ENCODE measurements around the gene CYP8B1.
A peak's percentile ranks its signal among the peaks of the same experiment; 100 is the strongest.
"Not testable (repeated sequence)": the region's sequence is repeated elsewhere in the genome, so short reads cannot be mapped to it uniquely, and the experiment has no call there.

The CYP8B1 gene

DNA sequence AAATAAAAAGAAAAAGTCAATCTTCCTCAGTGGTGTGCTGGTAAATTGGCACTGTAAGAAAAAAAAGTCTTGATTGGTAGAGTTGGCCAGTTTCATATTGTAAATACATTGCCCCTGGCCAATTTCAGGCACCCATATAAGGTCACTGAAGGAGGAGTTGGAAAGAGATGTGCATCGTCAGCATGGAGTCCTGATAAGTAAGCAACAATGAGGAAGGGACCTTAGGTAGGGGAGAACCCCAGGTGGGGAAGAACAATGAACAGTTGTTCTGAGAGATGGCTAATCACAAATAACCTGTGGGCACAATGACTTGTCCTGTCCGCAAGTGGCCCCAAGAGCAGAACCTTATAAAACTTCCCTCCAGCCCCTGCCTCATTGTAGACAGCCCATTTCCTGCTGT, 8.6 kb upstream of the CYP8B1 start:
- no peak for DNase-seq (ENCODE audit: low read depth)

- DNase-seq (ENCODE audit: low read depth): not testable (repeated sequence)
Measured at GRCh38 chr3:42883251-42883930, 7.7 kb upstream of the CYP8B1 start.

- DNase-seq (ENCODE audit: low read depth): peak; percentile 48
Measured at GRCh38 chr3:42880601-42881451, 5.1 kb upstream of the CYP8B1 start.

DNA sequence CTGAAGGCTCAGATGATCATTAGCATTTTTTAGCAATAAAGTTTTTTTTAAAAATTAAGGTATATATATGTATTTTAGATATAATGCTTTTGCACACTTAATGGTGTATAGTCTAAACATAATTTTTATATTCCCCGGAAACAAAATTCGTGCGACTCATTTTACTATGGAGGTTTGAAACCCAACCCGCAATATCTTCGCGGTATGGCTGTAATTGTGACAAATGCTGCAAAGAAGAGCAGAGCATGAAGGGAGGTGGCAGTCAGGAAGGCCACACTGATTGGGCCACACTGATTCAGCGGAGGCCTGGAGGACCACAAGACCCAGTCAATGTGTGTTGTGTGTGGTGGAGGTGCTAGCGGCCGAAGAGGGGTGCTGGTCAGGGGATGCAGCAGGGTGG, 4.5 kb upstream of the CYP8B1 start:
- DNase-seq (ENCODE audit: low read depth): no peak

- DNase-seq (ENCODE audit: low read depth): no peak
Measured at GRCh38 chr3:42877881-42878280, 2.2 kb upstream of the CYP8B1 start.

DNA sequence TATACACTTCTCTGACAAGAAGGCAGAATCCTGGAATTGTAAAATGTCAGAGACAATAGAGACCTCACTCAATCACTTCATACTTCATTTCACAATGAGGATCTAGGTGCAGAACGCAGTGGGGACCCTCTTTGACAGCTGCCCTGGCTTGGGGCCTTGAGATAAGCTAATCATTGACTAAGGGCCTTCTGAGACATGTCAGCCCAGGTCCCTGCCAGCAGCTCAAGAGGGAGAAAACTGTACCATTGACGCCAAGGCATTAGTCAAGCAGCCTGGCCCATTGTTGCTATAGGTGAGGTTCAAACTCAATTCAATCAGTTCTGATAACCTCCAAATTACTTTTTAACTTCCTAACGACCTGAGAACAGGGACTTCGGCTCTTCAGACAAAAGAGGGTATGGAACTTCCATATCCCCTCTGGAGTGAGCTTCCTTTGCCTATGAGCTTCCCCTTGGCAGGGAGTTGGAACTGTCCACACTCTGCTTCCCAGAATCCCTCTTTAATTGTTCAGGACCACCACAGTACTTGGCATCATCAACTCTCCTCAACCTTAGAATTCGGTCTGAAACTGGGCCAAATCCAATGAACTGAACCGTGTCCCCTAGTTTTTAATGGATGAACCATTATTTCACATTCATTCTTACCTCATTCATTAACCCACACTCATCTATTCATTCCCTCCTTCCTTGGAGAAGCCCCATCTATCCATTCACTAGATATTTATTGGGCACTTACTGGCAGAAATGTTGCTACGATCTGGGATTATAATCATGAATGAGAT, 1.5 kb upstream of the CYP8B1 start:
- DNase-seq (ENCODE audit: low read depth): no peak

GRCh38 chr3:42876401-42876800, 722 bp upstream of the CYP8B1 start:
- no peak for DNase-seq (ENCODE audit: low read depth)

DNA sequence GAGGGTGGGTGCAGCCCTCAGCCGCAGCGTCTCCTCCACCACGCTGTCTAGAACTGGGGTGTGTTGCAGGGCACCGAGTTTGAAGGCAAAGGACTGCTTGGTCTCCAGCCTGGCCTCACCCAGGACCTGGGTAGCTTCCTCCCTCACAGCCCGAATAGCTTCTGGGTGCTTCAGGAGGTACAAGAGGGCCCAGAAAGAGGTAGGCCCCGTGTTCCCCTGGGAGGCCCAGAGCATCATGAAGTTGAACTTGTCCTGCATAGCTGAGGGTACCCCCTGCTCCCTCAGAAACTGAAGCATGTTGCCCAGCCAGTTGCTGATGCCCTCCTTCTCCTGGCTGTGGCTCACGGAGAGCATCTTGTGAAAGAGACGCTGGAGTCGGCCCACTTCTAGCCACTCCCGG, 930 bp downstream of the CYP8B1 start:
- DNase-seq (ENCODE audit: low read depth): no peak

GRCh38 chr3:42873221-42873982, 2.3 kb downstream of the CYP8B1 start:
- no peak for DNase-seq (ENCODE audit: low read depth)

DNA sequence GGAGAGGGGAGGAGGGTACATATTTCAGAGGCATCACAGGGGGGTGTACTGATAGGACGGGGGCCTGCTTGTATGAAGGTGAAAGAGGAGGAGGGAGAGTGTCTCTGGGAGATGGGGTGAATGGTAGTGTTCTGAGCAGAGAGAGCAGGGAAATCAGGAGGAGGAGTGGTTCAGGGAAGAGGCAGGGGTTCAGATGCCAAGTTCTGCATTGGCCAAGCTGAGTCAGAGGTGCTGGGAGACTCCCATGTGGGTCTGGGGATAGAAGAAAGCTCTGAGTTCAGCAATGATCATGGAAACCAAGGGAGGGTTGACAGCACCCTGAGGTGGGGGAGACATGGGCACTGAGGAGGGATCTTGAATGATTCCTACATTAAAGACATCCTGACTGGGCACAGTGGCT, 3.0 kb downstream of the CYP8B1 start:
- no peak for DNase-seq (ENCODE audit: low read depth)

GRCh38 chr3:42871592-42872196, 4.0 kb downstream of the CYP8B1 start:
- DNase-seq (ENCODE audit: low read depth): no peak

DNA sequence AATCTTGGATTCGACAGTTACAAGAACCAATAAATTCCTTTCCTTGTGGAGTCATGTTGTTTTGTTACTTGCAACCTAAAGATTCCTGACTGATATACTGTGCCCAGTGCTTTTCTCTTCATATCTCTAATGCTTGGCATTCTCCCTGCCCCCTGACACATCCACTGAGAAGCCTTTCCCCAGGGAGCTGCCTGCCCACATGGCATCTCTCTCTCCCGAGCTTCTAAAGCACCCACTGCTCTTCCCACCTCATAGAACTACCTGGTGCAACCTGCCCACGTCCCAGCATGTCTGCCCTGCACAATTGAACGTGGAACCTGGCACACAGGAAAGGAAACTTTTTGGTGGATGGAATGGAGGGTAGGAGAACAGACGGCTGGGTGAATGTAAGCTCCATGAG, 6.8 kb downstream of the CYP8B1 start:
- DNase-seq (ENCODE audit: low read depth): no peak

DNA sequence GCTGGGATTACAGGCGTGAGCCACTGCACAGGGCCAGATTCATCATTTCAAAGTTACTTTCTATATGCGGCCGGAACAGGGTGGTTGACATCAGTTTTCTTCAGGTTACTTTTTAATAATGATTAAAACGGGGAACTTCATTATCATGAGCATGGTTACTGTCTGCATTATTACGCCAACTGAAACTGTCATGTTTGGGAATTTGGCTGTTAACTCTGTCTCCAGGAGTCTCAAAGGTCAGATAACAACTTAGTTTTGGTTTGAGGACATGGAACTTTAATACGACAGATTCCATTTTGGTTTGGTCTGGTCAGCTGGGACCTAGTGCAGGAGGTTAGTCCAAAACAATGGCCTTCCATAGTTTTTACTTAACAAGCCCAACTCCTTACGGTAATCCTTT, 8.5 kb downstream of the CYP8B1 start:
- DNase-seq (ENCODE audit: low read depth): no peak

- no peak for DNase-seq (ENCODE audit: low read depth)
Measured at GRCh38 chr3:42865256-42865655, 10.4 kb downstream of the CYP8B1 start.

DNA sequence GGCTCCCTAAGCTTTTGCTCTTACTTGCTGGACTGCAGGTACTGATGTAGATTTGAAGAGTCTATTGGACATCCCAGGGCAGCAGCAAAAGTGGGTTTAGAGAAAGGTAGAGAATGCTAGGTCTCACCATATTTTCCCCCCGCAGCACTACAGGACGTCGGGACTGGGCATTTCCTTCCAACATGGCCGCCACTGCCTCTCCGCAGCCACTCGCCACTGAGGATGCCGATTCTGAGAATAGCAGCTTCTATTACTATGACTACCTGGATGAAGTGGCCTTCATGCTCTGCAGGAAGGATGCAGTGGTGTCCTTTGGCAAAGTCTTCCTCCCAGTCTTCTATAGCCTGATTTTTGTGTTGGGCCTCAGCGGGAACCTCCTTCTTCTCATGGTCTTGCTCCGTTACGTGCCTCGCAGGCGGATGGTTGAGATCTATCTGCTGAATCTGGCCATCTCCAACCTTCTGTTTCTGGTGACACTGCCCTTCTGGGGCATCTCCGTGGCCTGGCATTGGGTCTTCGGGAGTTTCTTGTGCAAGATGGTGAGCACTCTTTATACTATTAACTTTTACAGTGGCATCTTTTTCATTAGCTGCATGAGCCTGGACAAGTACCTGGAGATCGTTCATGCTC, 11.2 kb downstream of the CYP8B1 start:
- no peak for DNase-seq (ENCODE audit: low read depth)

GRCh38 chr3:42856544-42856943, 19.1 kb downstream of the CYP8B1 start:
- DNase-seq (ENCODE audit: low read depth): no peak

DNA sequence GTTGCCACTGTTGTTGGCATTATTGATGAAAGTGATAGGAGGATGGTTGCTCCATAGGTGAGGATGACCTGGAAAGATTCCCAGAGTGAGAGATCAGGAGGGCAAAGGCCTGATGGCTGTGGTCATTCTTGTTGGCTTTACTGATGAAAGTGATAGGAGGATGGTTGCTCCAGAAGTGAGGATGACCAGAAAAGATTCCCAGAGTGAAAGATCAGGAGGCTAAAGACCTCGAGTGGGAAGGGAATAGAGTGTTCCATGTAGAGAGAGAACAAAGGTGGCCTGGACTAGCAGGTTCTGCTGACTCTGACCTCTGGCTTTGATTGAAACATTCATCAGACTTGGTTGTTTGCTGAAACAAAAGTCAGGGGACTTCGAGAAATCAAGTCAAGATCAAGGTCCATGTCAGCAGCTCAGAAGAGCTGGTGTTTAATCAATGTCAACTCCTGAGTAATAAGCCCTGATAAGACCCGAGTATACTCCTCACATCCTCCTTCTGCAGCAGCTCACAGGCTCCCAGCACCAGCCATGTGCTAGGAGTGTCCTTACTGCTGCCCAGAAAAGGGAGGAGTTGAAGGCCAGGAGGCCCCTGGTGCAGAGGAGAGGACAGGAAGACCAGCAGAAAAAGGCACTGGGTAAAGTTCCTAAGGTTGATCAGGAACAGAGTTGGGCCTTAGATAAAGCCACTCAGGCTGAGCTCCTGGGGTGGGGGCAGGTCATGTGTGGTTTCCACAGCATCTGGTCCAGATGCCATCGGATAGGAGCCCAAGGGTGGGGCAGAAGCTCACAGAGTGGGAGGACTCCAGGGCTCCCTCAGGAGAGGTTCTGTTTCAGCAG, 19.9 kb downstream of the CYP8B1 start:
- DNase-seq (ENCODE audit: low read depth): no peak

GRCh38 chr3:42855219-42855546, 20.5 kb downstream of the CYP8B1 start:
- no peak for DNase-seq (ENCODE audit: low read depth)

DNA sequence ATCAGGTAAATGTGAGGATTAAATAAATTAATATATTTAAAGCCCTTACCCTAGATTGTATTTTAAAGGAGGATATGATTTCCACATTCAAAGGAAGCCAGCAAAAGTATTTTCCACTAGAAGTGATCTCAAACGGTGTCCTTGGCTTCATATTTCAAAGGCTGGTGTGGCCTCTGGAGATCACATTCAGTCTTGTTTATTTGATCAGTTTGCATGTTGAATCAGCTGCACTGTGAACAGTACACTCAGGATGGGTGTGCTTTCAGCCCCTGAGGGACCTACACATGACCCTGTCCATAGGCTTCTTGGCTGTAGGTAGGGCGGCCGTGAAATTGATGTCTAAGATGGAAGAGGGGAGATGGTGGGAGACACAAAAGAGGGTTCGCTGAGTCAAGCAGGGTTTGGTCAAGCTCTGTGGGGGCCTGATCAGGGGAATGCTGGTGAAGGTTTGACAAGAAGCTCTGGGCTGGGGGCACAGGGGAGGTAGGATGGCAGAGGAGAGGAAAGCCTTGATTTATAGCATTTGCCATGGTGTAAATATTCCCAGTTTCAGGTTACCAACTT, 21.9 kb downstream of the CYP8B1 start:
- DNase-seq (ENCODE audit: low read depth): no peak

DNA sequence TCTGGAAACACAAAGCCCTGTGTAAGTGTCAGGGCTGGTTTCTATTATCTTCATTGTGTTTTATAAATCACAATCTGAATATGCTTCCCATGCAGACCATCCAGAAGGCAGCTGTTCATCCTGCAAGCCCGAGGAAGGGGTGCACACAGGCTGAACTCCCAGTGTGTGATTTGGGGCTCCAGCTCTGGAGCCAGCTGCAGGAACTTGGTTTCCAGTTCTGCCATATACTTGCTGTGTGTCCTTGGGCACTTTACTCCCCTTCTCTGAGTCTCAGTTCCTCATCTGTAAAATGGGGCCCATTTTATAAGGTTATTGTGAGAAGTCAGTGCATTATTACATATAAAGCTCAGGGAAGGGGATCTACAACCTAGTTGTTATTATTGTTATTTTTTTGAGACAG, 22.6 kb downstream of the CYP8B1 start:
- DNase-seq (ENCODE audit: low read depth): no peak

All from HS-27A (cell line).